SW480 (cell line): ENCODE results near the gene CYB5R3.
"Not testable (repeated sequence)": the region's sequence is repeated elsewhere in the genome, so short reads cannot be mapped to it uniquely, and the experiment has no call there.

Experiments
- DNase-seq: peaks from one replicate; pipeline ENCODE4 v3.0.0-alpha.2; 2016; ENCODE audit warnings: low spot score

The CYB5R3 gene

DNA sequence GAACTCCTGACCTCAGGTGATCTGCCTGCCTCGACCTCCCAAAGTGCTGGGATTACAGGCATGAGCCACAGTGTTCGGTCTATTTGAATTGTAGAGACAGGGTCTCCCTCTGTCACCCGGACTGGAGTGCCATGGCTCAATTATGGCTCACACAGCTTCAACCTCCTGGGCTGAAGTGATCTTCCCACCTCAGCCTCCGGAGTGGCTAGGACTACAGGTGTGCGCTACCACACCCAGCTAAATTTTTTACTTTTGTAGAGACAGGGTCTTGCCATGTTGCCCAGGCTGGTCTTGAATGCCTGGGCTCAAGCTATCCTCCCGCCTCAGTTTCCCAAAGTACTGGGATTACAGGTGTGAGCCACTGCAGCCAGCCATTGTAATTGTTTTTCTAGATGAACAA is 81.2 kb downstream of the CYB5R3 start:
- DNase-seq, result not testable (repeated sequence)
